IMR-90 (cell line): ENCODE data around the gene BRIP1. TPM values are rescaled to one million over a fixed set of nuclear protein-coding genes. Genes with fewer than 3 reads are reported as not detected.

Source experiments
- ATAC-seq: fragments of 200-7000 bp; cut with Tn5 transposase; 2 replicates; pipeline ENCODE4 v1.9.1; 2020; ENCODE audit warnings: low read depth, mild to moderate bottlenecking, moderate library complexity
- BruUV-seq: library from RNA; stranded (reverse); fragments of 400-500 nt; replicated peaks from 2 replicates; lab custom pipeline; 2021; lab: Mats Ljungman, UMichigan
- CTCF ChIA-PET: fragments of 300-600 bp; formaldehyde crosslinking; extraction: SDS; loops from one replicate; lab custom pipeline; 2021; ENCODE audit warnings: antibody characterized with exemption; lab: Yijun Ruan, JAX
- POLR2A ChIA-PET: fragments of 300-600 bp; sonication (Branson Sonifier 250); formaldehyde crosslinking; loops from one replicate; lab custom pipeline; 2022; ENCODE audit warnings: antibody characterized with exemption; ENCODE audit not compliant: unreplicated experiment; lab: Charles Lee
- DNase-seq: peaks from one replicate; pipeline ENCODE4 v3.0.0; 2013
- H2AFZ ChIP-seq: replicated peaks from 2 replicates; pipeline ENCODE3; 2013; ENCODE audit warnings: low read length, mild to moderate bottlenecking; ENCODE audit not compliant: poor library complexity
- H2AK5ac ChIP-seq: 2 replicates; pipeline ENCODE4 v1.6.1; 2013; ENCODE audit warnings: low read depth, low read length, inconsistent platforms
- H2AK9ac ChIP-seq: replicated peaks from 2 replicates; pipeline ENCODE3; 2013; ENCODE audit warnings: mild to moderate bottlenecking, low read depth, low read length, moderate library complexity; ENCODE audit not compliant: poor library complexity
- H2BK120ac ChIP-seq: 2 replicates; pipeline ENCODE4 v1.6.1; 2013; ENCODE audit warnings: low read depth, low read length, inconsistent platforms
- H2BK15ac ChIP-seq: 3 replicates; pipeline ENCODE4 v1.6.1; 2013; ENCODE audit warnings: low read depth, low read length, inconsistent platforms
- H2BK20ac ChIP-seq: 2 replicates; pipeline ENCODE4 v1.6.1; 2013; ENCODE audit warnings: low read depth, mild to moderate bottlenecking, inconsistent platforms, low read length, moderate library complexity
- H2BK5ac ChIP-seq: 2 replicates; pipeline ENCODE4 v1.6.1; 2013; ENCODE audit warnings: mild to moderate bottlenecking, low read depth, low read length, inconsistent platforms; ENCODE audit not compliant: poor library complexity, severe bottlenecking
- H3K14ac ChIP-seq: replicated peaks from 2 replicates; pipeline ENCODE4 v1.6.1; 2013; ENCODE audit warnings: low read depth, low read length, inconsistent platforms
- H3K18ac ChIP-seq: 2 replicates; pipeline ENCODE4 v1.6.1; 2013; ENCODE audit warnings: low read depth, low read length, control low read depth
- H3K23ac ChIP-seq: 2 replicates; pipeline ENCODE4 v1.6.1; 2013; ENCODE audit warnings: low read depth, low read length, inconsistent platforms
- H3K27ac ChIP-seq: 2 replicates; pipeline ENCODE4 v1.5.1; 2013; ENCODE audit warnings: mild to moderate bottlenecking, control low read depth, low read length; ENCODE audit not compliant: insufficient read depth
- H3K27me3 ChIP-seq: 2 replicates; pipeline ENCODE4 v1.6.1; 2013; ENCODE audit warnings: low read length; ENCODE audit not compliant: control insufficient read depth, insufficient read depth
- H3K36me3 ChIP-seq: 2 replicates; pipeline ENCODE4 v1.6.1; 2013; ENCODE audit warnings: low read length, mixed read lengths; ENCODE audit not compliant: control insufficient read depth, insufficient read depth
- H3K4ac ChIP-seq: 2 replicates; pipeline ENCODE4 v1.6.1; 2013; ENCODE audit warnings: low read depth, low read length, inconsistent platforms
- H3K4me1 ChIP-seq: 2 replicates; pipeline ENCODE4 v1.6.1; 2013; ENCODE audit warnings: low read length, mixed read lengths; ENCODE audit not compliant: control insufficient read depth, insufficient read depth
- H3K4me2 ChIP-seq: 2 replicates; pipeline ENCODE4 v1.6.1; 2013; ENCODE audit warnings: low read depth, mild to moderate bottlenecking, control low read depth, low read length, moderate library complexity
- H3K4me3 ChIP-seq: 2 replicates; pipeline ENCODE4 v1.5.1; 2013; ENCODE audit warnings: low read depth, mild to moderate bottlenecking, control low read depth, low read length, moderate library complexity; ENCODE audit not compliant: insufficient read depth
- H3K56ac ChIP-seq: 2 replicates; pipeline ENCODE4 v1.6.1; 2013; ENCODE audit warnings: low read length, inconsistent platforms; ENCODE audit not compliant: insufficient read depth; ENCODE audit errors: extremely low read depth
- H3K79me1 ChIP-seq, 2 experiments: 2 replicates each; pipeline ENCODE4 v1.6.1; 2013; ENCODE audit warnings: low read length in 2 of 2, inconsistent platforms in 1 of 2, low read depth in 1 of 2
- H3K9ac ChIP-seq: 2 replicates; pipeline ENCODE4 v1.6.1; 2013; ENCODE audit warnings: low read depth, low read length, control low read depth
- H3K9me1 ChIP-seq: 2 replicates; pipeline ENCODE4 v1.6.1; 2013; ENCODE audit warnings: low read length, inconsistent platforms; ENCODE audit not compliant: insufficient read depth
- H3K9me3 ChIP-seq: 2 replicates; pipeline ENCODE4 v1.6.1; 2013; ENCODE audit warnings: low read length; ENCODE audit not compliant: control insufficient read depth, insufficient read depth
- H4K20me1 ChIP-seq: 2 replicates; pipeline ENCODE4 v1.6.1; 2013; ENCODE audit warnings: low read length, inconsistent platforms; ENCODE audit not compliant: insufficient read depth
- H4K5ac ChIP-seq: 2 replicates; pipeline ENCODE4 v1.6.1; 2013; ENCODE audit warnings: mild to moderate bottlenecking, low read depth, low read length, control low read depth
- H4K8ac ChIP-seq, 2 experiments: 2 replicates each; pipeline ENCODE4 v1.6.1; 2013; ENCODE audit warnings: low read depth in 2 of 2, low read length in 2 of 2, control low read depth in 1 of 2, inconsistent platforms in 1 of 2
- H4K91ac ChIP-seq: 2 replicates; pipeline ENCODE4 v1.6.1; 2013; ENCODE audit warnings: low read depth, low read length, inconsistent platforms; ENCODE audit not compliant: insufficient read depth
- BHLHE40 ChIP-seq: fragments of 150-350 bp; IDR thresholded peaks from 2 replicates; pipeline ENCODE4 v1.6.1; 2016; ENCODE audit warnings: mild to moderate bottlenecking, low read depth, low read length
- CHD1 ChIP-seq: IDR thresholded peaks from 2 replicates; pipeline ENCODE4 v1.6.1; 2012; ENCODE audit warnings: low read depth, low read length, improper control_type of control experiment
- CTCF ChIP-seq: conservative IDR thresholded peaks from 2 replicates; pipeline ENCODE4 v1.5.1; 2012; ENCODE audit warnings: mild to moderate bottlenecking, low read depth, low read length, improper control_type of control experiment
- FOS ChIP-seq: fragments of 150-350 bp; IDR thresholded peaks from 2 replicates; pipeline ENCODE4 v1.6.1; 2016; ENCODE audit warnings: low read depth, low read length
- MAFK ChIP-seq: IDR thresholded peaks from 2 replicates; pipeline ENCODE4 v1.6.1; 2012; ENCODE audit warnings: low read depth, low read length, improper control_type of control experiment
- MAZ ChIP-seq: IDR thresholded peaks from 2 replicates; pipeline ENCODE4 v1.6.1; 2012; ENCODE audit warnings: low read depth, mild to moderate bottlenecking, low read length, improper control_type of control experiment, moderate library complexity, borderline replicate concordance
- MXI1 ChIP-seq: IDR thresholded peaks from 2 replicates; pipeline ENCODE4 v1.6.1; 2012; ENCODE audit warnings: low read depth, mild to moderate bottlenecking, low read length, moderate library complexity, borderline replicate concordance
- NFE2L2 ChIP-seq: fragments of 150-350 bp; IDR thresholded peaks from 2 replicates; pipeline ENCODE4 v1.6.1; 2016; ENCODE audit warnings: low read depth, mild to moderate bottlenecking, low read length
- POLR2A ChIP-seq: IDR thresholded peaks from 2 replicates; pipeline ENCODE4 v1.6.1; 2012; ENCODE audit warnings: mild to moderate bottlenecking, low read depth, low read length
- SMC3 ChIP-seq: fragments of 150-350 bp; IDR thresholded peaks from 2 replicates; pipeline ENCODE4 v1.6.1; 2016; ENCODE audit warnings: low read depth, mild to moderate bottlenecking, antibody characterized with exemption, low read length, moderate library complexity
- WGBS, 2 experiments: methylation state at CpG; one replicate each; pipeline versions ENCODE4 v1.1.5 to v1.1.7; 2013; ENCODE audit warnings: missing lambda C conversion rate in 2 of 2; ENCODE audit not compliant: insufficient read length in 1 of 2; ENCODE audit errors: extremely low coverage in 2 of 2; 5-methylcytosine and 5-hydroxymethylcytosine counted together
- dilution Hi-C: fragments of 300-500 bp; cut with HindIII; formaldehyde crosslinking; loops from one replicate; pipeline ENCODE4 v1.14.3; 2018; ENCODE audit warnings: low sequenced_read_pairs; ENCODE audit not compliant: unreplicated experiment
- in situ Hi-C: fragments of 300-500 bp; cut with MboI; formaldehyde crosslinking; loops from 3 replicates; pipeline ENCODE4 v1.14.3; 2019; ENCODE audit warnings: low sequenced_read_pairs, inconsistent platforms, mixed read lengths
- intact Hi-C: fragments of 100-400 bp; cut with micrococcal nuclease; formaldehyde crosslinking; loops from 2 replicates; pipeline ENCODE4 v1.10.0; 2022
- polyA plus RNA-seq, 3 experiments: library from polyadenylated mRNA; depleted of rRNA; stranded (reverse); fragments of >200 nt; gene quantifications; 2 replicates each; pipeline ENCODE4 v1.2.3, GENCODE V29; 2012; ENCODE audit warnings: low replicate concordance in 1 of 3
- total RNA-seq: library from RNA; depleted of rRNA; stranded (reverse); fragments of >200 nt; gene quantifications from 2 replicates; pipeline ENCODE4 v1.2.3, GENCODE V29; 2012
- TF ChIP-seq, protein P1 (sequence below): fragments of 150-350 bp; IDR thresholded peaks from 2 replicates; pipeline ENCODE4 v1.6.1; 2016; ENCODE audit warnings: low read depth, mild to moderate bottlenecking, low read length, moderate library complexity, borderline replicate concordance

BRIP1 gene
- total and polyA plus RNA-seq, 2 of the 4 experiments (the other 2 are of a cell fraction), result 6.1 to 19.7 TPM

- intact Hi-C loops, result no loop called here
- 100% methylated on average over 3 of the region's 6 CpGs; no CpG with 5 or more reads in 1 of the 2 experiments for WGBS, 2 experiments
- Histone ChIP-seq H3K56ac (no peak overlapping the region), H2AFZ (no peak overlapping the region), H3K4me2 (no peak overlapping the region), H3K4me1 (peaks cover 1% of the 10 kb centered on the region; the same call in 1 of the 2 replicates), H3K27ac (no peak overlapping the region), H2BK120ac (no peak overlapping the region), H3K18ac (no peak overlapping the region), H3K27me3 (no peaks in the 10 kb centered on the region), H3K9me3 (peaks cover 3% of the 10 kb centered on the region; the same call in 1 of the 2 replicates), H4K91ac (no peak overlapping the region), H3K9ac (no peak overlapping the region), H2AK5ac (no peak overlapping the region), H3K4ac (no peak overlapping the region), H2BK20ac (no peak overlapping the region), H4K8ac (no peak overlapping the region), H3K9me1 (no peaks in the 10 kb centered on the region), H3K23ac (no peak overlapping the region), H2BK15ac (no peak overlapping the region), H2BK5ac (no peak overlapping the region), H3K36me3 (no peaks in the 10 kb centered on the region), H2AK9ac (no peak overlapping the region), H3K14ac (no peak overlapping the region), H4K20me1 (no peaks in the 10 kb centered on the region), H3K4me3 (no peak overlapping the region), H3K79me1 (no peaks in the 10 kb centered on the region), H4K5ac (no peak overlapping the region)
- CTCF ChIA-PET, result no interaction called here
- DNase-seq (no peak), ATAC-seq (no peak)
- TF ChIP-seq POLR2A (no peak), MXI1 (no peak), BHLHE40 (no peak), CHD1 (no peak), NFE2L2 (no peak), MAZ (no peak), FOS (no peak), SMC3 (no peak), MAFK (no peak), CTCF (no peak)
- TF ChIP-seq, protein P1, sequence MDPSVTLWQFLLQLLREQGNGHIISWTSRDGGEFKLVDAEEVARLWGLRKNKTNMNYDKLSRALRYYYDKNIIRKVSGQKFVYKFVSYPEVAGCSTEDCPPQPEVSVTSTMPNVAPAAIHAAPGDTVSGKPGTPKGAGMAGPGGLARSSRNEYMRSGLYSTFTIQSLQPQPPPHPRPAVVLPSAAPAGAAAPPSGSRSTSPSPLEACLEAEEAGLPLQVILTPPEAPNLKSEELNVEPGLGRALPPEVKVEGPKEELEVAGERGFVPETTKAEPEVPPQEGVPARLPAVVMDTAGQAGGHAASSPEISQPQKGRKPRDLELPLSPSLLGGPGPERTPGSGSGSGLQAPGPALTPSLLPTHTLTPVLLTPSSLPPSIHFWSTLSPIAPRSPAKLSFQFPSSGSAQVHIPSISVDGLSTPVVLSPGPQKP, result no peak
- dilution Hi-C loops, result no loop called here
- POLR2A ChIA-PET, result no interaction called here
- in situ Hi-C loops, result loop anchor here (25.0 kb wide), 1 partner anchor 421 kb away; the partner anchor contains the start of gene MED13
- BruUV-seq, result no TSS peak
Observed at GRCh38 chr17:61641084-61641483, 222.2 kb downstream of the BRIP1 start.
